Activated CD8-positive, alpha-beta T cell treated with anti-CD3 and anti-CD28 coated beads for 36 hours (primary cell): ENCODE results near the gene PSMA4. TPM values are rescaled to one million over a fixed set of nuclear protein-coding genes. Genes with fewer than 3 reads are reported as not detected.
"Not testable (repeated sequence)": the region's sequence is repeated elsewhere in the genome, so short reads cannot be mapped to it uniquely, and the experiment has no call there.

Experiments used
- ATAC-seq: fragments of 200-7000 bp; cut with Tn5 transposase; one replicate; pipeline ENCODE4 v1.10.0; 2021; ENCODE audit warnings: mild to moderate bottlenecking, moderate library complexity
- CTCF ChIA-PET: fragments of 350-600 bp; sonication (Branson Sonifier 250); formaldehyde crosslinking; loops from one replicate; lab custom pipeline; 2021; ENCODE audit warnings: antibody characterized with exemption; lab: Charles Lee
- POLR2A ChIA-PET: fragments of 350-600 bp; sonication (Branson Sonifier 250); formaldehyde crosslinking; loops from one replicate; lab custom pipeline; 2021; ENCODE audit warnings: antibody characterized with exemption; lab: Charles Lee
- DNase-seq: peaks from one replicate; pipeline ENCODE4 v3.0.0-alpha.2; 2020
- H3K27ac Mint-ChIP-seq: one replicate; pipeline ENCODE4 v1.8.0; 2021; ENCODE audit warnings: mild to moderate bottlenecking, mixed read lengths
- H3K27me3 Mint-ChIP-seq: one replicate; pipeline ENCODE4 v1.8.0; 2021; ENCODE audit warnings: mixed read lengths
- H3K36me3 Mint-ChIP-seq: one replicate; pipeline ENCODE4 v1.8.0; 2021; ENCODE audit warnings: low read depth, mixed read lengths
- H3K4me1 Mint-ChIP-seq: one replicate; pipeline ENCODE4 v1.8.0; 2021; ENCODE audit warnings: low read depth, mixed read lengths
- H3K4me3 Mint-ChIP-seq: one replicate; pipeline ENCODE4 v1.8.0; 2021; ENCODE audit warnings: mild to moderate bottlenecking, moderate library complexity, mixed read lengths
- H3K9me3 Mint-ChIP-seq: one replicate; pipeline ENCODE4 v1.8.0; 2021; ENCODE audit warnings: mixed read lengths
- intact Hi-C: fragments of 100-400 bp; cut with micrococcal nuclease; formaldehyde crosslinking; loops from one replicate; pipeline ENCODE4 v1.10.0; 2022
- total RNA-seq, 2 experiments: library from RNA; stranded (reverse); gene quantifications; one replicate each; pipeline ENCODE4 v1.2.3, GENCODE V29; 2021
- TF ChIP-seq, protein P1 (sequence below): fragments of 200-600 bp; IDR thresholded peaks from one replicate; pipeline ENCODE4 v1.8.0; 2022; ENCODE audit warnings: antibody characterized with exemption, mild to moderate bottlenecking

The PSMA4 gene
- total RNA-seq, 2 experiments from 2014 or later: 256 to 257 TPM

DNA sequence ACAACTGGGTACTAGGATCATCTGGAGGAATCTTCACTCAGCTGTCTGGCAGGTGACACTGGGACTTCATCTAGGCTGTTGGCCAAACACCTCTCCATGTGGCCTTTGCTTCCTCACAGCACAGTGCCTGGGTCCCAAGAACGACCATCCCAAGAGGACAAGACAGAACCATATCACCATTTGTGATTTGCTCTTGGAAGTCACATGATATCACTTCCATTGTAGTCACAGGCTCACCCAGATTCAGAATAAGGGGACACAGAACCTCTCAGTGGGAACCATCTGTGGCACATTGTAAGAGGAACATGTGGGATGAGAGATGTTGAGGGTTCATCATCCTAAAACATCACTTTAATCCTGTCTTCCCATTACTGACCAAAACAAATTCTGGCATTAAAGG, 1.9 kb upstream of the PSMA4 start:
- POLR2A ChIA-PET: interaction anchor here (0.6 kb wide), 1 partner anchor 8 kb away, joined by 3 read pairs; no protein-coding TSS in a partner anchor
- Mint-ChIP-seq H3K9me3 (no peaks in the 10 kb centered on the region), H3K4me1 (peaks cover 17% of the 10 kb centered on the region), H3K36me3 (peaks cover 29% of the 10 kb centered on the region), H3K4me3 (no peak overlapping the region), H3K27ac (peak overlapping the region; percentile 99), H3K27me3 (no peaks in the 10 kb centered on the region)
- DNase-seq: no peak
- TF ChIP-seq, protein P1, sequence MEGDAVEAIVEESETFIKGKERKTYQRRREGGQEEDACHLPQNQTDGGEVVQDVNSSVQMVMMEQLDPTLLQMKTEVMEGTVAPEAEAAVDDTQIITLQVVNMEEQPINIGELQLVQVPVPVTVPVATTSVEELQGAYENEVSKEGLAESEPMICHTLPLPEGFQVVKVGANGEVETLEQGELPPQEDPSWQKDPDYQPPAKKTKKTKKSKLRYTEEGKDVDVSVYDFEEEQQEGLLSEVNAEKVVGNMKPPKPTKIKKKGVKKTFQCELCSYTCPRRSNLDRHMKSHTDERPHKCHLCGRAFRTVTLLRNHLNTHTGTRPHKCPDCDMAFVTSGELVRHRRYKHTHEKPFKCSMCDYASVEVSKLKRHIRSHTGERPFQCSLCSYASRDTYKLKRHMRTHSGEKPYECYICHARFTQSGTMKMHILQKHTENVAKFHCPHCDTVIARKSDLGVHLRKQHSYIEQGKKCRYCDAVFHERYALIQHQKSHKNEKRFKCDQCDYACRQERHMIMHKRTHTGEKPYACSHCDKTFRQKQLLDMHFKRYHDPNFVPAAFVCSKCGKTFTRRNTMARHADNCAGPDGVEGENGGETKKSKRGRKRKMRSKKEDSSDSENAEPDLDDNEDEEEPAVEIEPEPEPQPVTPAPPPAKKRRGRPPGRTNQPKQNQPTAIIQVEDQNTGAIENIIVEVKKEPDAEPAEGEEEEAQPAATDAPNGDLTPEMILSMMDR: no peak
- no peak for ATAC-seq
- intact Hi-C loops: no loop called here
- CTCF ChIA-PET: no interaction called here

DNA sequence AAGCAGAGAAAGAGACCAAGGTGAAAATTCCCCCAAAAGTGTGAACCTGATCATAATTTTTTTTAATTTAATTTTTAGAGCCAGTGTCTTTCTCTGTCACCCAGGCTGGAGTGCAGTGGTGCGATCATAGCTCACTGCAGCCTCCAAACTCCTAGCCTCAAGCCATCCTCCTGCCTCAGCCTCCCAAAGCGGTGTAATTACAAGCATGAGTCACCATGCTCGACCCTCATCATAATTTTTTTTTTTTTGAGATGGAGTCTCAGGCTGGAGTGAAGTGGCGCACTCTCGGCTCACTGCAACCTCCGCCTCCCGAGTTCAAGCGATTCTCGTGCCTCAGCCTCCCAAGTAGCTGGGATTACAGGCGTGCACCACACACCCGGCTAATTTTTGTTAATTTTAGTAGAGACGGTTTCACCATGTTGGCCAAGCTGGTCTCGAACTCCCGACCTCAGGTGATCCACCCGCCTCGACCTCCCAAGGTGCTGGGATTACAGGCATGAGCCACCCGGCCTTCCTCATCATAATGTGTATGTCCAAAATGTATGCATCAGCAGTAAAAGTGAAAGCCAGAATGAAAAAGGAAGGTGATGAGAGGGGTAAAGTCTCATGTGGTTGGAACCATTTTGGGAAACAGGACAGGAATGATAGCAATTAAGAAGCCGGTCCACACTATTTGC, 642 bp upstream of the PSMA4 start:
- H3K27me3 Mint-ChIP-seq, H3K9me3 Mint-ChIP-seq, ATAC-seq, intact Hi-C loops: not testable (repeated sequence)
- DNase-seq: peak; percentile 11
- ChIA-PET POLR2A (interaction anchor here (0.6 to 2.8 kb wide), 12 partner anchors 9 to 275 kb away, joined by 3 to 19 read pairs (median 4); partner anchors contain the start of genes DNAJA4, HYKK and IREB2), CTCF (interaction anchor here (0.8 to 1.5 kb wide), 4 partner anchors 9 to 269 kb away, joined by 3 to 4 read pairs (median 3); partner anchors contain the start of gene CHRNA5)
- Mint-ChIP-seq H3K27ac (peak overlapping the region; percentile 99), H3K36me3 (peaks cover 32% of the 10 kb centered on the region), H3K4me3 (peak overlapping the region; percentile 98), H3K4me1 (peaks cover 20% of the 10 kb centered on the region)

GRCh38 chr15:78540871-78541743, 863 bp downstream of the PSMA4 start:
- POLR2A ChIA-PET: interaction anchor here (0.6 to 2.8 kb wide), 13 partner anchors 8 to 505 kb away, joined by 3 to 19 read pairs (median 4); partner anchors contain the start of genes HYKK and IREB2
- no peaks in the 10 kb centered on the region for H3K9me3 Mint-ChIP-seq
- H3K27me3 Mint-ChIP-seq: no peaks in the 10 kb centered on the region
- ATAC-seq (peak; percentile 29), DNase-seq (peak; percentile 38)
- H3K4me1 Mint-ChIP-seq: peaks cover 24% of the 10 kb centered on the region
- intact Hi-C loops: no loop called here
- TF ChIP-seq, protein P1: no peak
- CTCF ChIA-PET: interaction anchor here (1.2 to 1.5 kb wide), 3 partner anchors 12 to 47 kb away, joined by 3 to 4 read pairs (median 3); no protein-coding TSS in a partner anchor
- H3K36me3 Mint-ChIP-seq: peaks cover 44% of the 10 kb centered on the region
- H3K27ac Mint-ChIP-seq: peak overlapping the region; percentile 99
- H3K4me3 Mint-ChIP-seq: peak overlapping the region; percentile 98

GRCh38 chr15:78541744-78542034, 1.4 kb downstream of the PSMA4 start:
- ATAC-seq (no peak), DNase-seq (no peak)
- H3K4me3 Mint-ChIP-seq: peak overlapping the region; percentile 98
- H3K27ac Mint-ChIP-seq: peak overlapping the region; percentile 99
- TF ChIP-seq, protein P1: no peak
- no peaks in the 10 kb centered on the region for H3K9me3 Mint-ChIP-seq
- H3K27me3 Mint-ChIP-seq: no peaks in the 10 kb centered on the region
- ChIA-PET CTCF (interaction anchor here (1.2 to 1.5 kb wide), 2 partner anchors 12 to 27 kb away, joined by 3 to 4 read pairs; no protein-coding TSS in a partner anchor), POLR2A (interaction anchor here (1.4 to 2.8 kb wide), 3 partner anchors 27 to 81 kb away, joined by 5 to 12 read pairs (median 6); partner anchors contain the start of gene HYKK)
- peaks cover 48% of the 10 kb centered on the region for H3K36me3 Mint-ChIP-seq
- H3K4me1 Mint-ChIP-seq: peaks cover 24% of the 10 kb centered on the region
- intact Hi-C loops: no loop called here

DNA sequence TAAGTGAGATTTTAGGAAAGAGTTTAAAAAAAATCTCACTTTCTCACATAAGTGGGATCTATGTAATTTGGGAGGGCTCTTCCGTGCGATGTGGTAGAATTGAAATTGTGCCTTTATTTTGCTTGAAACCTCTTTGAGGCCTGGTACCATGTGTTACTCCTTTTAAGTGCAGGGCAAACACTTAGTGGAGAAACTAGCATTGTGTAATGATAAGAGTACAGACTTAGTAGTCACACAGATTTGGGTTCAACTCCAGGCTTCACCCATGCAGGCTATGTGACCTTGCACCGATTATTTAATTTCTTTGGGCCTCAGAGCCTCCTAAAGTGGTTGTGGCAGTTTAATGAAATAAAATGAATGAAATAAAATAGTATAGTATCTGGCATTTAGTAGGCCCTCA, 2.4 kb downstream of the PSMA4 start:
- intact Hi-C loops: no loop called here
- no peak for ATAC-seq
- TF ChIP-seq, protein P1: no peak
- peaks cover 24% of the 10 kb centered on the region for H3K4me1 Mint-ChIP-seq
- H3K27me3 Mint-ChIP-seq: no peaks in the 10 kb centered on the region
- DNase-seq: no peak
- ChIA-PET POLR2A (no interaction called here), CTCF (no interaction called here)
- H3K4me3 Mint-ChIP-seq: peak overlapping the region; percentile 98
- H3K27ac Mint-ChIP-seq: peak overlapping the region; percentile 43
- H3K9me3 Mint-ChIP-seq: no peaks in the 10 kb centered on the region
- peaks cover 51% of the 10 kb centered on the region for H3K36me3 Mint-ChIP-seq
